ENCODE measurements around the gene GYPA. TPM values are rescaled to one million over a fixed set of nuclear protein-coding genes. Genes with fewer than 3 reads are reported as not detected.
"Not testable (repeated sequence)": the region's sequence is repeated elsewhere in the genome, so short reads cannot be mapped to it uniquely, and the experiment has no call there.

Gene GYPA
- total RNA-seq, 1 experiment from 2014 or later, result not detected

DNA sequence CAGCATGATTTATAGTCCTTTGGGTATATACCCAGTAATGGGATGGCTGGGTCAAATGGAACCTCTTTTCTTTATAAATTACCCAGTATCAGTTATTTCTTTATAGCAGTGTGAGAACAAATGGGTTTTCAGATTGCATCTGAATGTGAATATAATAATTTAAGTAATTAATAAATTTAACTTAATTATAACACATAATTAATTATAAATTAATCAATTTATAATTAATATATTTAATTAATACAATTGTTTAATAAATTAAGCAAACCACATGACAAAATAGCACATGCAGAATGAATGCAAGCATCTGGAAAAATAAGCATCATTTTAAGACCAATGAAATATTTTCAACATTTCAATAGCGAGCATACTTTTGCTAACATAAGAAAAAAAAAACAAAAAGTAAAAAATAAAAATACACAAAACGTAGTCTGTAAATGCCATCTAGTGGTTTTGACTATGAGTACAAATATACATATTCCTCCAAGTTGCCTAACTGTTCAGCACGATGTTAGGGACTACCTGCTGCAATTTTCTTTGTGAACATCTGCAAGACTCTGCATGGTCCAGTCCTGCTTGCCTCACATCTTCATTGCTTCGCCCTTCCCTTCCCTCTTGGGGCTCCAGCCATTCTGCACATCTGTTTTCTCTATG, 16.4 kb downstream of the GYPA start:
- not testable (repeated sequence) for DNase-seq; H4K91ac ChIP-seq (ENCODE audit: insufficient read length, low read depth, low read length); H3K9me3 Mint-ChIP-seq; H4K8ac ChIP-seq (replicated peaks; ENCODE audit: insufficient read length, low read depth, low read length); H3K23ac ChIP-seq (ENCODE audit: insufficient read length, low read depth, low read length); H3K36me3 Mint-ChIP-seq (ENCODE audit: insufficient read depth in 1 of 3, low read depth in 3 of 3); H3K4me1 Mint-ChIP-seq; H4K5ac ChIP-seq (ENCODE audit: insufficient read length, low read depth, low read length); H2BK120ac ChIP-seq (ENCODE audit: low read depth, low read length, poor library complexity, severe bottlenecking); H3K9me3 ChIP-seq (ENCODE audit: control insufficient read depth, low read depth, low read length); H3K79me2 ChIP-seq (ENCODE audit: insufficient read depth, low read length); H2BK20ac ChIP-seq (ENCODE audit: low read depth, low read length, poor library complexity, severe bottlenecking); H3K4ac ChIP-seq (ENCODE audit: low read depth, low read length); H3T11ph ChIP-seq (ENCODE audit: low read length); H2BK15ac ChIP-seq (ENCODE audit: low read depth, low read length); H3K27me3 ChIP-seq (ENCODE audit: insufficient read depth, low read length); H2BK12ac ChIP-seq (ENCODE audit: insufficient read length, low read depth, low read length); H3K4me3 Mint-ChIP-seq; H2AK5ac ChIP-seq (ENCODE audit: insufficient read length, low read length); H4K20me1 ChIP-seq (ENCODE audit: control insufficient read depth, insufficient read depth, insufficient read length); H3K79me1 ChIP-seq (ENCODE audit: insufficient read depth, low read depth, low read length, poor library complexity, severe bottlenecking); H3K14ac ChIP-seq (ENCODE audit: insufficient read depth, low read length); H3K18ac ChIP-seq (ENCODE audit: insufficient read length, low read depth, low read length); H3K4me1 ChIP-seq (ENCODE audit: insufficient read depth, low read length); H3K23me2 ChIP-seq (ENCODE audit: insufficient read length, low read depth, low read length, poor library complexity, severe bottlenecking); H3K56ac ChIP-seq (ENCODE audit: insufficient read length, low read depth, low read length); H2BK5ac ChIP-seq (ENCODE audit: insufficient read length, low read length); H2AFZ ChIP-seq (ENCODE audit: low read length); H3K9ac ChIP-seq (ENCODE audit: extremely low read depth, insufficient read length, low read length); H3K27ac Mint-ChIP-seq; H3K27ac ChIP-seq (ENCODE audit: insufficient read length, low read depth, low read length); H3K4me2 ChIP-seq (ENCODE audit: insufficient read depth, insufficient read length, low read length); H3K27me3 Mint-ChIP-seq (ENCODE audit: low read depth)
- no CpG with 5 or more reads among the region's 4 CpGs for WGBS (ENCODE audit: extremely low coverage, insufficient read length, low lambda C conversion rate)

- not testable (repeated sequence) for H3K14ac ChIP-seq (ENCODE audit: insufficient read depth, low read length); H3K4me1 Mint-ChIP-seq
- WGBS (ENCODE audit: extremely low coverage, insufficient read length, low lambda C conversion rate), result no CpG with 5 or more reads among the region's 3 CpGs
These were observed 17.2 kb downstream of the GYPA start for GRCh38 chr4:144123269-144123668.

More at GRCh38 chr4:144123269-144123668, 17.2 kb downstream of the GYPA start:
- not testable (repeated sequence) for H3K9ac ChIP-seq (ENCODE audit: extremely low read depth, insufficient read length, low read length); H3K4me2 ChIP-seq (ENCODE audit: insufficient read depth, insufficient read length, low read length); H3K4ac ChIP-seq (ENCODE audit: low read depth, low read length); H2AFZ ChIP-seq (ENCODE audit: low read length); H3K9me3 ChIP-seq (ENCODE audit: control insufficient read depth, low read depth, low read length); H3K36me3 Mint-ChIP-seq (ENCODE audit: insufficient read depth in 1 of 3, low read depth in 3 of 3); H2AK5ac ChIP-seq (ENCODE audit: insufficient read length, low read length); H3K9me3 Mint-ChIP-seq; H2BK120ac ChIP-seq (ENCODE audit: low read depth, low read length, poor library complexity, severe bottlenecking); H3K27me3 ChIP-seq (ENCODE audit: insufficient read depth, low read length); H4K8ac ChIP-seq (replicated peaks; ENCODE audit: insufficient read length, low read depth, low read length); H3K27ac Mint-ChIP-seq; H3K56ac ChIP-seq (ENCODE audit: insufficient read length, low read depth, low read length); H3K27ac ChIP-seq (ENCODE audit: insufficient read length, low read depth, low read length); H2BK12ac ChIP-seq (ENCODE audit: insufficient read length, low read depth, low read length); H3K79me1 ChIP-seq (ENCODE audit: insufficient read depth, low read depth, low read length, poor library complexity, severe bottlenecking); H3K23ac ChIP-seq (ENCODE audit: insufficient read length, low read depth, low read length); H3K18ac ChIP-seq (ENCODE audit: insufficient read length, low read depth, low read length); H2BK15ac ChIP-seq (ENCODE audit: low read depth, low read length); H4K20me1 ChIP-seq (ENCODE audit: control insufficient read depth, insufficient read depth, insufficient read length); H3T11ph ChIP-seq (ENCODE audit: low read length); H4K91ac ChIP-seq (ENCODE audit: insufficient read length, low read depth, low read length); H4K5ac ChIP-seq (ENCODE audit: insufficient read length, low read depth, low read length); H3K23me2 ChIP-seq (ENCODE audit: insufficient read length, low read depth, low read length, poor library complexity, severe bottlenecking); H2BK20ac ChIP-seq (ENCODE audit: low read depth, low read length, poor library complexity, severe bottlenecking); DNase-seq; H3K4me3 Mint-ChIP-seq; H2BK5ac ChIP-seq (ENCODE audit: insufficient read length, low read length); H3K79me2 ChIP-seq (ENCODE audit: insufficient read depth, low read length); H3K4me1 ChIP-seq (ENCODE audit: insufficient read depth, low read length); H3K27me3 Mint-ChIP-seq (ENCODE audit: low read depth)
